SU-DHL-6 (cell line): ENCODE results near the gene DUSP16.

Experiments used
- H2AFZ ChIP-seq: fragments of 200-600 bp; sonication (generic); 2 replicates; pipeline ENCODE4 v1.6.1; 2014; ENCODE audit warnings: low read depth, mild to moderate bottlenecking, moderate library complexity, mixed read lengths, antibody characterized with exemption, low read length; ENCODE audit not compliant: severe bottlenecking
- H3F3A ChIP-seq: fragments of 200-600 bp; shearing (Covaris generic); 2 replicates; pipeline ENCODE4 v1.6.0; 2016; ENCODE audit warnings: antibody characterized with exemption, mild to moderate bottlenecking; ENCODE audit not compliant: insufficient read depth
- H3K27ac ChIP-seq: fragments of 200-600 bp; sonication (generic); 2 replicates; pipeline ENCODE4 v1.5.1; 2016; ENCODE audit warnings: low read depth, mild to moderate bottlenecking, low read length, moderate library complexity, mixed read lengths
- H3K27me3 ChIP-seq: fragments of 200-600 bp; sonication (generic), shearing (Covaris generic); 2 replicates; pipeline ENCODE4 v1.6.0; 2014; ENCODE audit warnings: mild to moderate bottlenecking, low read length
- H3K36me3 ChIP-seq: fragments of 200-600 bp; sonication (generic); 2 replicates; pipeline ENCODE4 v1.6.1; 2014; ENCODE audit warnings: mild to moderate bottlenecking, low read length, mixed read lengths
- H3K4me2 ChIP-seq: fragments of 300-600, 200-600 bp; shearing (Covaris generic), sonication (generic); 2 replicates; pipeline ENCODE4 v1.6.0; 2014; ENCODE audit warnings: low read length, low read depth, mild to moderate bottlenecking; ENCODE audit not compliant: poor library complexity, severe bottlenecking
- H3K4me3 ChIP-seq: fragments of 200-600 bp; sonication (generic); 2 replicates; pipeline ENCODE4 v1.5.1; 2014; ENCODE audit warnings: antibody characterized with exemption, low read length, mild to moderate bottlenecking, mixed read lengths; ENCODE audit not compliant: insufficient read depth, poor library complexity, severe bottlenecking
- H3K79me2 ChIP-seq: fragments of 200-600 bp; sonication (generic); 2 replicates; pipeline ENCODE4 v1.6.1; 2014; ENCODE audit warnings: mild to moderate bottlenecking, low read length, moderate library complexity; ENCODE audit not compliant: insufficient read depth
- H3K9ac ChIP-seq: fragments of 200-600 bp; sonication (generic); 2 replicates; pipeline ENCODE4 v1.7.0; 2014; ENCODE audit warnings: mild to moderate bottlenecking, low read length
- H3K9me2 ChIP-seq: fragments of 200-600 bp; sonication (generic); replicated peaks from 2 replicates; pipeline ENCODE4 v1.6.1; 2014; ENCODE audit warnings: low read length; ENCODE audit not compliant: insufficient read depth
- H3K9me3 ChIP-seq: fragments of 200-600 bp; sonication (generic); 2 replicates; pipeline ENCODE4 v1.6.1; 2014; ENCODE audit warnings: low read length, mixed read lengths; ENCODE audit not compliant: insufficient read depth
- H4K20me1 ChIP-seq: fragments of 200-600 bp; sonication (generic); 2 replicates; pipeline ENCODE4 v1.6.1; 2014; ENCODE audit warnings: low read depth, mild to moderate bottlenecking, antibody characterized with exemption, low read length, moderate library complexity, mixed read lengths
- CTCF ChIP-seq: fragments of 200-600 bp; sonication (generic); IDR thresholded peaks from one replicate; pipeline ENCODE4 v1.5.1; 2017; ENCODE audit warnings: antibody characterized with exemption, mild to moderate bottlenecking, low read length, moderate library complexity; ENCODE audit not compliant: insufficient read depth, poor library complexity, severe bottlenecking
- EZH2phosphoT487 ChIP-seq: fragments of 200-600 bp; sonication (generic), shearing (Covaris generic); conservative IDR thresholded peaks from 2 replicates; pipeline ENCODE4 v1.6.1; 2018; ENCODE audit warnings: mild to moderate bottlenecking, antibody characterized with exemption, low read length, moderate library complexity, mixed read lengths

DUSP16 gene

GRCh38 chr12:12487490-12487889, 75.2 kb downstream of the DUSP16 start:
- no peak overlapping the region for H3K9ac ChIP-seq
- no peak overlapping the region for H3K4me3 ChIP-seq
- no peak overlapping the region for H2AFZ ChIP-seq
- no peaks in the 10 kb centered on the region for H3F3A ChIP-seq
- no peaks in the 10 kb centered on the region for H3K9me2 ChIP-seq
- no peaks in the 10 kb centered on the region for H3K79me2 ChIP-seq
- no peaks in the 10 kb centered on the region for H3K9me3 ChIP-seq
- H4K20me1 ChIP-seq = no peaks in the 10 kb centered on the region
- H3K36me3 ChIP-seq = no peaks in the 10 kb centered on the region
- no peak overlapping the region for H3K27ac ChIP-seq
- H3K4me2 ChIP-seq = no peak overlapping the region
- no peak for TF ChIP-seq CTCF
- TF ChIP-seq EZH2phosphoT487 = no peak
- no peaks in the 10 kb centered on the region for H3K27me3 ChIP-seq

GRCh38 chr12:12486661-12487240, 75.9 kb downstream of the DUSP16 start:
- Histone ChIP-seq H4K20me1 (no peaks in the 10 kb centered on the region), H2AFZ (no peak overlapping the region), H3K27me3 (no peaks in the 10 kb centered on the region), H3K9me2 (no peaks in the 10 kb centered on the region), H3K9ac (no peak overlapping the region), H3F3A (no peaks in the 10 kb centered on the region), H3K79me2 (no peaks in the 10 kb centered on the region), H3K36me3 (no peaks in the 10 kb centered on the region), H3K9me3 (no peaks in the 10 kb centered on the region), H3K27ac (no peak overlapping the region), H3K4me2 (no peak overlapping the region), H3K4me3 (no peak overlapping the region)
- TF ChIP-seq CTCF = no peak
- no peak for TF ChIP-seq EZH2phosphoT487

- Histone ChIP-seq H4K20me1 (no peaks in the 10 kb centered on the region), H3K4me2 (no peak overlapping the region), H2AFZ (no peak overlapping the region), H3K9me2 (no peaks in the 10 kb centered on the region), H3K27me3 (no peaks in the 10 kb centered on the region), H3K27ac (no peak overlapping the region), H3K9me3 (no peaks in the 10 kb centered on the region), H3K9ac (no peak overlapping the region), H3F3A (no peaks in the 10 kb centered on the region), H3K36me3 (no peaks in the 10 kb centered on the region), H3K79me2 (no peaks in the 10 kb centered on the region), H3K4me3 (no peak overlapping the region)
- TF ChIP-seq EZH2phosphoT487 (no peak), CTCF (no peak)
Observed at GRCh38 chr12:12483438-12483837, 79.2 kb downstream of the DUSP16 start.
